ENCODE measurements around the gene CACNA2D3. TPM values are rescaled to one million over a fixed set of nuclear protein-coding genes. Genes with fewer than 3 reads are reported as not detected.

CACNA2D3 gene
- total RNA-seq, 1 donor from 2014 or later = 0.17 TPM

DNA sequence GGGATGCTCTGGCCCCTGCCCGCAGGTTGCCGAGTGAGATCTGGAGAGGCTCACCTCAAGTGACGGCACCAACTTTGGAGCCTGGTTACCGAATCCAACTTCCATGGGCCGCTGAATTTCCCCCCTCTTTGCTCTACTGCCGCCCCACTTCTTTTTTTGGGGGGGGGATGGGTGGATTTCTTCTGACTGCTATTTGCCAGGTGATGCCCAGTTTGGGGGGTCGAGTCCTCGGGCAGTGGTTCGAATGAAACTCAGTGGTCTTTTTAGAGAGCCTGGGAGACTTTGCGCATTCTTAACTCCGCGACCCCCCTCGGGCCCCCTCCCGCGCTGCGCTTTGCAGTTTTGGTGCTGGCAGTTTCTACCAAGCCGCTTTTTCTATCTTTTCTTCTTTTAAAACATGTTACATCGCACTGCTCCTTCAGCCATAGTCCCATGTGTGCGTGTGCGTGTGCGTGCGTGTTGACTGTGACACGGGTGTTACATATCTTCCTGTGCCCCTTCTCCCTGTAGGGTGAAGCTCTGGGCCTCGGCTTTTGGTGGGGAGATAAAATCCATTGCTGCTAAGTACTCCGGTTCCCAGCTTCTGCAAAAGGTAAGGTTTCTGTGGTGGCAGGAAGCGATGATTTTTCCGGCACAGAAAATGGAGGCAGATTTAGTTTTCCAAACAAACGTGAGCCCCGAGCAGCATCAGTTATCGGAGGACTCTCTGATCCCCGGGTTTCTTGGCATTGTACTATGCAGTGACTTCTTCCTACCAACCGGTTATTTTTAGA is 837 bp downstream of the CACNA2D3 start:
- peaks cover 9% of the 10 kb centered on the region for H3K27me3 ChIP-seq (ENCODE audit: control insufficient read depth, insufficient read depth, low read length)
- H3K36me3 ChIP-seq (ENCODE audit: control insufficient read depth, insufficient read depth, low read length) = no peaks in the 10 kb centered on the region
- H3K4me3 ChIP-seq (ENCODE audit: low read depth, low read length) = peak overlapping the region; percentile 54
- no peak for DNase-seq (ENCODE audit: low read depth)
- TF ChIP-seq, protein P1, sequence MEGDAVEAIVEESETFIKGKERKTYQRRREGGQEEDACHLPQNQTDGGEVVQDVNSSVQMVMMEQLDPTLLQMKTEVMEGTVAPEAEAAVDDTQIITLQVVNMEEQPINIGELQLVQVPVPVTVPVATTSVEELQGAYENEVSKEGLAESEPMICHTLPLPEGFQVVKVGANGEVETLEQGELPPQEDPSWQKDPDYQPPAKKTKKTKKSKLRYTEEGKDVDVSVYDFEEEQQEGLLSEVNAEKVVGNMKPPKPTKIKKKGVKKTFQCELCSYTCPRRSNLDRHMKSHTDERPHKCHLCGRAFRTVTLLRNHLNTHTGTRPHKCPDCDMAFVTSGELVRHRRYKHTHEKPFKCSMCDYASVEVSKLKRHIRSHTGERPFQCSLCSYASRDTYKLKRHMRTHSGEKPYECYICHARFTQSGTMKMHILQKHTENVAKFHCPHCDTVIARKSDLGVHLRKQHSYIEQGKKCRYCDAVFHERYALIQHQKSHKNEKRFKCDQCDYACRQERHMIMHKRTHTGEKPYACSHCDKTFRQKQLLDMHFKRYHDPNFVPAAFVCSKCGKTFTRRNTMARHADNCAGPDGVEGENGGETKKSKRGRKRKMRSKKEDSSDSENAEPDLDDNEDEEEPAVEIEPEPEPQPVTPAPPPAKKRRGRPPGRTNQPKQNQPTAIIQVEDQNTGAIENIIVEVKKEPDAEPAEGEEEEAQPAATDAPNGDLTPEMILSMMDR (IDR thresholded peaks at IDR 0.05; ENCODE audit: insufficient read depth, low read length, poor library complexity, severe bottlenecking) = no peak

DNA sequence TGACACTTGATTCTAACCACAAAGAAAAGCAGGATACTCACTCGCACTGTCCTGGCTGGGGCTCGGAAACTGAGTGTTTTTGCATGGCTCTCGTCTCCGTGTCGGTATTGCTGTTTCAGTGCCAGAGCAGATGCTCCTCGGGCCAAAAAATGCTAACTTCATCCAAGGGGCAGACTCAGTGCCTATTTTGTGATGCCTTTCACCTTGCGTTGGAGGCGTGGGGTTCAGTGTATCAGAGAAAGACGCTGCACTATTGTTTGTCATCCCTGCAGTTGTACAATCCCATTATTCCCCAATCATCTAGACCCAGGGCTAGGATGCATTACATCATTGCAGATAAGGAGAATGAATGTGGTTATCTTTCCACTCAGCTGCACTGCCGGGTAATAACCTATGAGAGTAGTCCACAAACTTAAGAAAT is 1.4 kb downstream of the CACNA2D3 start:
- Histone ChIP-seq H3K27me3 (ENCODE audit: control insufficient read depth, insufficient read depth, low read length) (peaks cover 9% of the 10 kb centered on the region), H3K4me3 (ENCODE audit: low read depth, low read length) (no peak overlapping the region), H3K36me3 (ENCODE audit: control insufficient read depth, insufficient read depth, low read length) (no peaks in the 10 kb centered on the region)
- no peak for DNase-seq (ENCODE audit: low read depth)
- TF ChIP-seq, protein P1 (IDR thresholded peaks at IDR 0.05; ENCODE audit: insufficient read depth, low read length, poor library complexity, severe bottlenecking) = no peak

DNA sequence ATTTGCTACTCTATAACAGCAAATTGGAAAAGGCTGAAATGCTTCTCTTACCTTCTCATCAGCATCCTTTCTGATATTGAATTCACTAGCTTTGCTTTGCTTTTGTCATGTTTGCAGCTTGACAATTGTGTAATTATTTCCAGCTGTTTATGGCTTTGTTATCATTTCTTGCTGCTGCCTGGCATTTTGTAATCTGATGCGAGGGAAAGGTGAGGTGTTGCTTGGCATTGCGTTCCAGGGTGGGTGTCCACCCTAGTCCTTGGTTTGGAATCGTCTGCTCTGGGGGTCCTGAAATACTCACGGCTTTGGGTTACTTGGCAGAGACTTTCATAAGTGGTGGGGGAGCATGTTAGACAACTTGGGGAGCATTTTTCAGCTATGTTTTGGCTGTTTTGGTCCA is 2.9 kb downstream of the CACNA2D3 start:
- Histone ChIP-seq H3K36me3 (ENCODE audit: control insufficient read depth, insufficient read depth, low read length) (no peaks in the 10 kb centered on the region), H3K4me3 (ENCODE audit: low read depth, low read length) (no peak overlapping the region), H3K27me3 (ENCODE audit: control insufficient read depth, insufficient read depth, low read length) (peaks cover 7% of the 10 kb centered on the region)
- DNase-seq (ENCODE audit: low read depth) = no peak
- TF ChIP-seq, protein P1 (IDR thresholded peaks at IDR 0.05; ENCODE audit: insufficient read depth, low read length, poor library complexity, severe bottlenecking) = no peak

DNA sequence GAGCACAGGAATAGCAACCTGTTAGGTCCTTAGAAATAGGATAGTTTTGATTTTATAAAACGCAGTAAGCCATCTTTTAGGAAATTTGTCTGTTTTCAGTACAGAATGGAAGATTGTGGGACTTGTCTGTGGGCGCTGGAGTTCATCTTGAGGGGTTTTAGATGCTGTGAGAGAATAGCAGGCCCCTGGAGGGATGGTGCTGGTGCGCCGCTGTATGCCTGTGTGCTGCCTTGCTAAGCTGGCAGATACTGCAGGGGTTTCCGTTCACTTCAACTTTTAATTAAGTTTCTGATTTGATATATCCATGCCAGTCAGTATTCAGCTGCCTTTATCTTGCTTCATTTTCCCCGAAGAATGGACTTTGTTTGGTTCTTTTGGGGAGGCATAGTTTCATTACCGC is 4.2 kb downstream of the CACNA2D3 start:
- TF ChIP-seq, protein P1 (IDR thresholded peaks at IDR 0.05; ENCODE audit: insufficient read depth, low read length, poor library complexity, severe bottlenecking) = no peak
- H3K4me3 ChIP-seq (ENCODE audit: low read depth, low read length) = no peak overlapping the region
- no peak for DNase-seq (ENCODE audit: low read depth)
- no peaks in the 10 kb centered on the region for H3K36me3 ChIP-seq (ENCODE audit: control insufficient read depth, insufficient read depth, low read length)
- H3K27me3 ChIP-seq (ENCODE audit: control insufficient read depth, insufficient read depth, low read length) = peaks cover 7% of the 10 kb centered on the region

DNA sequence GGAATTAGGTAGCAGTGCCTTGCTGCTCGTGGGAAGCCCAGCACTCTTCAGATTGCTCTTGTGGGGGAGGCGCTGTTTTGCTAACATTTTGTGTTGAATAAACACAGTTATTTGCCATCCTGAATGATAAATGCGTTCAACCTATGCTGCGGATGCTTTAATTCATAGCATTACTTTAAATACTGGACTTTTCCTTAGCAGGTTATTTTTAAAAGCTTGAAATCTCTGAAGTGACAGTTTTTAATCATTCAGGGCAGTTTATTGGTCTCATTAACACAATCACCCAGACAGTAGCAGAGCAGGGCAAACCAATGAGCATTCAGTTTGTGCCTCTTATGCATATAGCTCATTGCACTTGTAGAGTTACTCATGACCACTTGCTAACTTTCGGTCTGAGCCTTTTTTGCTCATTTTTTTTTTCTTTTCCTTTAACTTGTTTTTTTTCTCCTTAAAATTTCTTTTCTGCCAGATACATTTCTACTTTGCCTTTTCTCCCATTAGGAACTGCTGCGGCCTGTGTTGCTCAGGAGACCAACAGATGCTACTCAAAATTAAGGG is 5.2 kb downstream of the CACNA2D3 start:
- H3K27me3 ChIP-seq (ENCODE audit: control insufficient read depth, insufficient read depth, low read length) = peaks cover 7% of the 10 kb centered on the region
- no peaks in the 10 kb centered on the region for H3K36me3 ChIP-seq (ENCODE audit: control insufficient read depth, insufficient read depth, low read length)
- no peak overlapping the region for H3K4me3 ChIP-seq (ENCODE audit: low read depth, low read length)
- TF ChIP-seq, protein P1 (IDR thresholded peaks at IDR 0.05; ENCODE audit: insufficient read depth, low read length, poor library complexity, severe bottlenecking) = no peak
- no peak for DNase-seq (ENCODE audit: low read depth)
